Measurements from ENCODE around the gene TIAL1. TPM values are rescaled to one million over a fixed set of nuclear protein-coding genes. Genes with fewer than 3 reads are reported as not detected.

Gene TIAL1
- total and polyA plus RNA-seq, 2 of the 13 experiments (the other 11 are each of a cell fraction or from before 2014, with no cell fraction given) = 31.5 to 148 TPM

- ATAC-seq (no peak), FAIRE-seq (no peak), DNase-seq (ENCODE audit: low spot score) (no peak)
- Histone ChIP-seq H3K79me2 (ENCODE audit: insufficient read depth, low read length) (no peaks in the 10 kb centered on the region), H3K9me3 (ENCODE audit: low read length) (no peaks in the 10 kb centered on the region), H3K36me3 (replicated peaks in 1 of 2; ENCODE audit: control insufficient read depth in 1 of 2, insufficient read depth in 2 of 2, low read length in 2 of 2) (no peaks in the 10 kb centered on the region), H3K4me1 (ENCODE audit: insufficient read depth, low read length) (peaks cover 31% of the 10 kb centered on the region), H3K4me2 (ENCODE audit: low read depth, low read length) (no peak overlapping the region), H4K20me1 (ENCODE audit: insufficient read depth, low read length) (no peaks in the 10 kb centered on the region), H3K4me3 (replicated peaks in 1 of 3; ENCODE audit: insufficient read depth in 1 of 3, low read depth in 2 of 3, low read length in 3 of 3) (no peak overlapping the region), H2AFZ (ENCODE audit: low read length) (no peak overlapping the region), H3K27me3 (ENCODE audit: control insufficient read depth in 1 of 2, insufficient read depth in 2 of 2, low read length in 2 of 2) (peaks cover 6 to 37% of the 10 kb centered on the region in 2 experiments; a peak in 4 of 5 replicates), H3K27ac (ENCODE audit: extremely low read length, insufficient read depth, low read length) (no peak overlapping the region), H3K9ac (ENCODE audit: insufficient read depth, low read depth, low read length) (no peak overlapping the region)
- ChIA-PET POLR2A (no interaction called here), CTCF (ENCODE audit: low intra/inter-chr PET ratio, low total read pairs) (no interaction called here)
- TF ChIP-seq KAT7 (CRISPR knock-in tag; IDR thresholded peaks at IDR 0.05; ENCODE audit: borderline replicate concordance) = no peak
- TF ChIP-seq PRDM10 (CRISPR knock-in tag; IDR thresholded peaks at IDR 0.05; ENCODE audit: low read depth) = no peak
- intact Hi-C loops (cut with micrococcal nuclease; ENCODE audit: unreplicated experiment) (loop anchor here (5.0 kb wide), 1 partner anchor 43 kb away; no protein-coding TSS in a partner anchor), in situ Hi-C loops (cut with HindIII; ENCODE audit: extremely low pct_ligation_motif_present, low pct_unique_long_range_greater_than_20kb) (loop anchor here (5.0 to 25.0 kb wide), 2 partner anchors 38 to 353 kb away; partner anchors contain the start of gene PRDX3)
- no TSS peak for BruUV-seq (replicated peaks)
- 64% methylated on average over 4 of the region's 4 CpGs for WGBS (ENCODE audit: low lambda C conversion rate)
Observed at GRCh38 chr10:119540038-119540437, 56.7 kb downstream of the TIAL1 start.

- CTCF ChIA-PET (ENCODE audit: low intra/inter-chr PET ratio, low total read pairs) = no interaction called here
- intact Hi-C loops (cut with micrococcal nuclease; ENCODE audit: unreplicated experiment) = no loop called here
- ATAC-seq = no peak
- TF ChIP-seq ZNF510 (CRISPR knock-in tag; IDR thresholded peaks at IDR 0.05; ENCODE audit: low read depth) (no peak), THAP9 (CRISPR knock-in tag; IDR thresholded peaks at IDR 0.05; ENCODE audit: borderline replicate concordance) (no peak), ZGPAT (CRISPR knock-in tag; IDR thresholded peaks at IDR 0.05) (no peak), TRAFD1 (CRISPR knock-in tag; IDR thresholded peaks at IDR 0.05; ENCODE audit: borderline replicate concordance) (no peak), ZNF672 (CRISPR knock-in tag; IDR thresholded peaks at IDR 0.05) (no peak)
Observed at GRCh38 chr10:119539359-119539825, 57.4 kb downstream of the TIAL1 start.

More at GRCh38 chr10:119539359-119539825, 57.4 kb downstream of the TIAL1 start:
- H3K4me2 ChIP-seq (ENCODE audit: low read depth, low read length) = no peak overlapping the region
- WGBS (ENCODE audit: low lambda C conversion rate) = 40% methylated on average over 8 of the region's 9 CpGs
- H4K20me1 ChIP-seq (ENCODE audit: insufficient read depth, low read length) = no peaks in the 10 kb centered on the region
- in situ Hi-C loops (cut with HindIII; ENCODE audit: extremely low pct_ligation_motif_present, low pct_unique_long_range_greater_than_20kb) = loop anchor here (25.0 kb wide), 1 partner anchor 352 kb away; the partner anchor contains the start of gene PRDX3
- H3K36me3 ChIP-seq (replicated peaks in 1 of 2; ENCODE audit: control insufficient read depth in 1 of 2, insufficient read depth in 2 of 2, low read length in 2 of 2) = no peaks in the 10 kb centered on the region
- BruUV-seq (replicated peaks) = no TSS peak
- peaks cover 31% of the 10 kb centered on the region for H3K4me1 ChIP-seq (ENCODE audit: insufficient read depth, low read length)
- H3K4me3 ChIP-seq (replicated peaks in 1 of 3; ENCODE audit: insufficient read depth in 1 of 3, low read depth in 2 of 3, low read length in 3 of 3) = no peak overlapping the region
- no peak overlapping the region for H3K27ac ChIP-seq (ENCODE audit: extremely low read length, insufficient read depth, low read length)
- no peaks in the 10 kb centered on the region for H3K9me3 ChIP-seq (ENCODE audit: low read length)
- FAIRE-seq (no peak), DNase-seq (ENCODE audit: low spot score) (no peak)
- no peaks in the 10 kb centered on the region for H3K79me2 ChIP-seq (ENCODE audit: insufficient read depth, low read length)
- no peak overlapping the region for H2AFZ ChIP-seq (ENCODE audit: low read length)
- POLR2A ChIA-PET = no interaction called here
- peaks cover 6 to 36% of the 10 kb centered on the region in 2 experiments; a peak in 4 of 5 replicates for H3K27me3 ChIP-seq (ENCODE audit: control insufficient read depth in 1 of 2, insufficient read depth in 2 of 2, low read length in 2 of 2)
- H3K9ac ChIP-seq (ENCODE audit: insufficient read depth, low read depth, low read length) = no peak overlapping the region

Measured in HepG2 (cell line).